Muscle of arm (tissue), 14 donors: ENCODE results near the gene VPS51. TPM values are rescaled to one million over a fixed set of nuclear protein-coding genes. Genes with fewer than 3 reads are reported as not detected.

Source experiments
- DNase-seq: peaks from one replicate; pipeline ENCODE4 v3.0.0-alpha.2; 2013
- long read RNA-seq, 11 donors: transcript quantifications; one replicate each; lab custom pipeline, GENCODE V29; 2026
- polyA plus RNA-seq, 12 donors: library from polyadenylated mRNA; unstranded; fragments of 120-200 nt; gene quantifications; one replicate each; pipeline ENCODE4 v1.2.1, GENCODE V29; 2013; ENCODE audit not compliant: insufficient read length in 12 of 12

Gene VPS51
- polyA plus RNA-seq = 100 to 1,000 TPM in 4 of 12 donors, 10 to 100 TPM in 7, not detected in 1; 83.5 to 141 (median 95.8) TPM
- long read RNA-seq, donor 1, transcript VPS51-201 (10 exons, 2,714 nt) = major isoform, 28 of 108 reads
- long read RNA-seq, donor 1, partial matches to known transcripts = 77 of 108 reads
- long read RNA-seq, donor 1, other reads (novel, unspliced or antisense) = 0 of 108 reads
- long read RNA-seq, donor 2, transcript VPS51-201 (10 exons, 2,714 nt) = major isoform, 18 of 38 reads
- long read RNA-seq, donor 2, partial matches to known transcripts = 20 of 38 reads
- long read RNA-seq, donor 2, other reads (novel, unspliced or antisense) = 0 of 38 reads
- long read RNA-seq, donor 3, transcript VPS51-201 (10 exons, 2,714 nt) = major isoform, 11 of 25 reads
- long read RNA-seq, donor 3, partial matches to known transcripts = 13 of 25 reads
- long read RNA-seq, donor 3, other reads (novel, unspliced or antisense) = 0 of 25 reads
- long read RNA-seq, donor 4, transcript VPS51-201 (10 exons, 2,714 nt) = major isoform, 7 of 7 reads
- long read RNA-seq, donor 4, partial matches to known transcripts = 0 of 7 reads
- long read RNA-seq, donor 4, other reads (novel, unspliced or antisense) = 0 of 7 reads
- long read RNA-seq, donor 5 = 0 reads
- long read RNA-seq, donor 6, transcript VPS51-201 (10 exons, 2,714 nt) = major isoform, 14 of 27 reads
- long read RNA-seq, donor 6, partial matches to known transcripts = 11 of 27 reads
- long read RNA-seq, donor 6, other reads (novel, unspliced or antisense) = 0 of 27 reads
- long read RNA-seq, donor 7, transcript VPS51-201 (10 exons, 2,714 nt) = major isoform, 8 of 25 reads
- long read RNA-seq, donor 7, partial matches to known transcripts = 15 of 25 reads
- long read RNA-seq, donor 7, other reads (novel, unspliced or antisense) = 0 of 25 reads
- long read RNA-seq, donor 8, transcript VPS51-201 (10 exons, 2,714 nt) = major isoform, 24 of 29 reads
- long read RNA-seq, donor 8, partial matches to known transcripts = 5 of 29 reads
- long read RNA-seq, donor 8, other reads (novel, unspliced or antisense) = 0 of 29 reads
- long read RNA-seq, donor 9, transcript VPS51-201 (10 exons, 2,714 nt) = major isoform, 12 of 34 reads
- long read RNA-seq, donor 9, partial matches to known transcripts = 20 of 34 reads
- long read RNA-seq, donor 9, other reads (novel, unspliced or antisense) = 0 of 34 reads
- long read RNA-seq, donor 10, transcript VPS51-201 (10 exons, 2,714 nt) = major isoform, 26 of 33 reads
- long read RNA-seq, donor 10, partial matches to known transcripts = 6 of 33 reads
- long read RNA-seq, donor 10, other reads (novel, unspliced or antisense) = 0 of 33 reads
- long read RNA-seq, donor 11, transcript VPS51-201 (10 exons, 2,714 nt) = major isoform, 27 of 66 reads
- long read RNA-seq, donor 11, partial matches to known transcripts = 39 of 66 reads
- long read RNA-seq, donor 11, other reads (novel, unspliced or antisense) = 0 of 66 reads

GRCh38 chr11:65095974-65096806, at the start of gene VPS51:
VPS51 (plus strand) TSS chr11:65096214; CDS start chr11:65096251, 37 bp downstream.
- peak; percentile 91 for DNase-seq

- DNase-seq = no peak
These were observed 48.2 kb upstream of the VPS51 start for GRCh38 chr11:65047581-65048422.

DNA sequence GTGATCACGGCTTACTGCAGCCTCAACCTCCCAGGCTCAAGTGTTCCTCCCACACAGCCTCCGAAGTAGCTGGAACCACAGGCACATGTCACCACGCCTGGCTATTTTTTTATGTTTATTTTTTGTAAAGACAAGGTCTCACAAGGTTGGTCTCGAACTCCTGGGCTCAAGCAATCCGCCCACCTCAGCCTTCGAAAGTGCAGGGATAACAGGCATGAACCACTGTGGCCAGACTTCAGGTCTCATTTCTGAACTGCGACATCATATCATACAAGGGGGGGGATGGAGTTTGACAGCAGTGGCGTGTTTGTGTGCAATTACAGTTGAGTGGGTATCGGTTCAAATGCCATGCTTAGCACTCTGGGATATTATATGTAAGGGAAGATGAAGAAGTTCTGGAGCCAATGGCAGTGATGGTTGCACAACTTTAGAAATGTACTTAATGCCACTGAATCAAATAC, 44.6 kb upstream of the VPS51 start:
- DNase-seq = no peak

- DNase-seq = no peak
These were observed 42.0 kb upstream of the VPS51 start for GRCh38 chr11:65053827-65054508.

GRCh38 chr11:65055538-65055937, 40.5 kb upstream of the VPS51 start:
- no peak for DNase-seq

- no peak for DNase-seq
These were observed 39.0 kb upstream of the VPS51 start for GRCh38 chr11:65056999-65057398.

DNA sequence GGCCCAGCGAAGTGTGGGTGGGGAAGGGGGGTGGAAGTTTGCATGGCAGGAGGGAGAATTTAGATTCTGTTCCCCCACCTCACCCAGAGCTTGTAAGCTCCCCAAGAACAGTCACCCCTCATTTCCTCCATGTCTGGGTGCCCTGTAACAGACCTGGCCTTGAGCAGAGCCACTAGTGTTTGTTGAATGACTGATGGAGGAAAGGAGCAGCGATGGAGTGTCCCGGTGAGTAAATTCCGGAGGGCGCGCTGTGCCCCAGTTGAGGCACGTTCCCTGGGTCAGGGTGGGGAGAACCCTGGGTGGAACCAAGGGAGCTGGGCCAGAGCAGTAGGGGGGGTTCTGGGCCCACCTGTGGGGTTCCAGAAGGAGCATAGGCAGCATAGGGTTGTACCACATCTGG, 38.5 kb upstream of the VPS51 start:
- DNase-seq = no peak

DNA sequence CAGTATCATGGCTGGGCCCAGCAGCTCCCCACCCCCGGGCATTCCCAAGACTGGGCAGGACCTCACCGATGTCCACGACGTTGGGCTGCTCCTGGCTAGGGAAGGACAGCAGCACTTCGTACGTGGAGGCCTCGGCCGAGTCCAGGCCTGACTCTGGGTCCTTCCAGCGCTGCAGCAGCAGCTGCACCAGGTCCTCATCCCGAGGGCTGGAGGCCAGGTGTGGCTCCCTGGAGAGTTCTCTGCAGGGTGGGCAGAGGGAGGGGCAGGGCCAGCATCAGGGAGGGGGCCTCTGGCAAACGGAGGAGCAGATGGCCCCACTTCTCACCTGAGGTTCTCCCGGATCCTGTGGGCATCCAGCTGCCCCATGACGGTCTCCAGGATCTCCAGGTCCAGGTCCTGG, 38.0 kb upstream of the VPS51 start:
- DNase-seq = no peak

GRCh38 chr11:65058419-65059054, 37.5 kb upstream of the VPS51 start, which contains the start of gene NAALADL1:
NAALADL1 (minus strand) TSS chr11:65058553; CDS start chr11:65058521, 32 bp downstream.
- DNase-seq = no peak

DNA sequence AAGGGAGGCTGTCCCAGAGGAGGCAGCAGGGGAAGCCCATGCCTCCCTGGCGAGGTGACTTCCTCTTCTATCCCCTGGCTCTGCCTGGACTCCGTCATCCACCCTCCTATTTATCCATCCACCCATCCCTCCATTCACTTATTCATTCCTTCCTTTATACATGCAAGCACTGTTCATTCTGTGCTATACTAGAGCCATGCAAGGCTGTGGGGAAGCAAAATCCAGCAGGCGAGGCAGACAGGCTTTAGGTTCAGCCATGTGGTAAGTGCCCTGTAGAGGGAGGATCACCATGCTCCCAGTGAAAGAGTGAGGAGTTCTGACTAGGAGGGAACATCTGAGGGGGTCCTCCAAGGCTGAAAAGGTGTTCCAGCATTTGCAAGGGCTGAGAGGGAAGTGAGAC, 36.5 kb upstream of the VPS51 start:
- DNase-seq = no peak

GRCh38 chr11:65059959-65060824, 35.8 kb upstream of the VPS51 start:
- DNase-seq = no peak

DNA sequence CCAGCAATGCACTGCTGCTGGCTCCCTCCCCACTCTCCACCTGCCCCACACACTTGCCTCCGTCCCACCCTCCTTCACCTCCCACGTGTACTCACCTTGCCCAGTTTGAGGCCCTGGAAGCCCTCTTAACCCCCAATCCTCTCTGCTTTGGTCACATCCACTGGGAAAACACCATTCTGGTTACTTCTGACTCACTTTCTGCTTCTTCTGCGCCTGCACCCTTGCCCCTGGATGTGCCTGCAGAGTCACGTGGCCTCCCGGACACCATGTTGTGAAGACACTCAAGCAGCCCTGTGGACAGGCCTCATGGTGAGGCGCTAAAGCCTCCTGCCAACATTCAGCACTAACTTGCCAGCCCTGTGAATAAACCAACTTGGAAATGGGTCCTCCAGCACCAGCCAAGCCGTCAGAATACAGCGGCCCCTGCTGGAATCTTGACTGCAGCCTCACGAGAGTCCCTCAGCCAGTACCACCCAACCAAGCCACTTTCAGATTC, 35.1 kb upstream of the VPS51 start:
- no peak for DNase-seq

GRCh38 chr11:65063532-65063931, 32.5 kb upstream of the VPS51 start:
- no peak for DNase-seq

- DNase-seq = no peak
These were observed 31.2 kb upstream of the VPS51 start for GRCh38 chr11:65064847-65065240.

DNA sequence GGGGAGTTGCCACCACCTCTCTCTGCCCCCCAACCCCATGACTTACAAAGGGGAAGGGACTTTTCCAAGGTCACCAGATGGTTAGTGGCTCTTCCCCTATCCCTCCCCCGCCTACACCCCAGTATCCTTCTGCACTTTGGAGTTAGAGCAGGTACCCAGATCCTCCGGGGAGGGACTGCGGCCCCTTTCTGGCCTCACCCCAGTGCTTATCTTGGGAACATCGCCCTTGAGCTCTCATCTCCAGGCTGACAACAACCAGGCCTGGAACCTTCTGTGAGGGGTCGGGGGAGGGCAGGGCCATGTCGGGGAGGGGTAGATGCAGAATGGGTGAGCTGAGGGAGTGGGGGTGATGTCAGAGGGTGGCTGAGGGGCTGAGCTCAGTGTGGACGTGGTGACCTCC, 30.2 kb upstream of the VPS51 start:
- DNase-seq = no peak

DNA sequence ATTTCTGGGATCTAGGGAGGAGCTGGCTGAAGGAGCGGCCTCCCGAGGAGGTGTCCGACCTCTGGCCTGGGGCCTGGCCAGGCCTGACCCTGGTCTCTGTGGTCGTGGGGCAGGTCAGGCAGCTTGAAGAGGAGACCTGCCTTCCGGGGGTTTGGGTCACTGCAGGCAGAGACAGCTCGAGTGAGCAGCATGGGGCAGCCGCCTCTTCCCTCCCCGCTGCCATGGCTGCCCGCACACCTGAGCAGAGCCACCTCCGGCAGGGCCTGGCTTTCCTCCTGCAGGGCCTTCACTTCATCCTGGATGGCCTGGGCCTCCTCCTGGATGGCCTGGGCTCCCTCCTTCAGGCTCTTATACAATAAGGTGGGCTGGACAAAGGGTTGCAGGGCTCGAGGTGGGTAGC, 29.7 kb upstream of the VPS51 start:
- no peak for DNase-seq

GRCh38 chr11:65066805-65067291, 29.2 kb upstream of the VPS51 start:
- no peak for DNase-seq
